ENCODE data around the gene NATD1. TPM values are rescaled to one million over a fixed set of nuclear protein-coding genes. Genes with fewer than 3 reads are reported as not detected.

NATD1 gene
- total RNA-seq, 1 experiment from 2014 or later: 7.3 TPM

DNA sequence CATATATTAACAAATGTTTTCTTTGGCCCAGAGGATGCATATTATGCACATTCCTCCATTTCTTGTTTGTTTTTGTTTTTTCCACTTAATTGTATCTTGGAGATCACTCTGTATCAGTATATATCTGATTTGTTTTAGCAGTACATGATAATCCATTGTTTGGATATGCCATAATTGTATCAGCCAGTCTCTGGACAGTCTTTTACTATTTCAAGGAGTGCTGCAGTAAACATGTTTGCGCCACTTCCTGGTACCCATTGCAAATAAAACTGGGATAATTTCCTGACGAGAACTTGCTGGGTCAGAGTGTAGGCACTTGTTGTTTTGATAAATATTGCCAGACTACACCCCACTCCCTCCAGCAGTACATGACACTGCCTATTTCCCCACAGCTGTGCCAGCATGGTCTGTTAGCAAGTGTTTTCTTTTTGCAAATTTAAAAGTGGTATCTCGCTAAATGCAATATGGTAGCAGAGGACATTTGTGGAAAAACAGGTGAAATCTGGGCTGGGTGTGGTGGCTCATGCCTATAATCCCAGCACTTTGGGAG is 34.3 kb downstream of the NATD1 start:
- no peaks in the 10 kb centered on the region for H3K27me3 ChIP-seq (ENCODE audit: insufficient read depth, low read length)
- DNase-seq: no peak
- Mint-ChIP-seq H3K4me3 (no peak overlapping the region), H3K27me3 (ENCODE audit: low read depth) (peaks cover under 1% of the 10 kb centered on the region), H3K27ac (no peak overlapping the region), H3K36me3 (ENCODE audit: insufficient read depth in 1 of 3, low read depth in 3 of 3) (peaks cover 0 to 15% (median 11%) of the 10 kb centered on the region in 3 experiments; a peak in 3 of 7 replicates), H3K9me3 (0 out of 5 replicates have a peak, but pooled peaks cover 0 to 3% of the 10 kb centered on the region in 2 experiments), H3K4me1 (peaks cover 35 to 36% of the 10 kb centered on the region in 2 experiments)
- H2BK20ac ChIP-seq (ENCODE audit: low read depth, low read length, poor library complexity, severe bottlenecking): no peak overlapping the region
- H3K56ac ChIP-seq (ENCODE audit: insufficient read length, low read depth, low read length): no peak overlapping the region
- peaks cover 2% of the 10 kb centered on the region; the same call in 1 of the 2 replicates for H3K4me1 ChIP-seq (ENCODE audit: insufficient read depth, low read length)
- no peaks in the 10 kb centered on the region for H3K79me2 ChIP-seq (ENCODE audit: insufficient read depth, low read length)
- no peak overlapping the region for H3K18ac ChIP-seq (ENCODE audit: insufficient read length, low read depth, low read length)
- no peak overlapping the region for H2AFZ ChIP-seq (ENCODE audit: low read length)
- H4K91ac ChIP-seq (ENCODE audit: insufficient read length, low read depth, low read length): no peak overlapping the region
- no peak overlapping the region for H4K8ac ChIP-seq (replicated peaks; ENCODE audit: insufficient read length, low read depth, low read length)
- H3K23me2 ChIP-seq (ENCODE audit: insufficient read length, low read depth, low read length, poor library complexity, severe bottlenecking): peaks cover 9% of the 10 kb centered on the region
- no peak overlapping the region for H2BK12ac ChIP-seq (ENCODE audit: insufficient read length, low read depth, low read length)
- no peak overlapping the region for H2BK120ac ChIP-seq (ENCODE audit: low read depth, low read length, poor library complexity, severe bottlenecking)
- H3K9me3 ChIP-seq (ENCODE audit: control insufficient read depth, low read depth, low read length): no peaks in the 10 kb centered on the region
- H2AK5ac ChIP-seq (ENCODE audit: insufficient read length, low read length): no peak overlapping the region
- no CpG with 5 or more reads among the region's 3 CpGs for WGBS (ENCODE audit: extremely low coverage, insufficient read length, low lambda C conversion rate)
- no peak overlapping the region for H3K9ac ChIP-seq (ENCODE audit: extremely low read depth, insufficient read length, low read length)
- H3K79me1 ChIP-seq (ENCODE audit: insufficient read depth, low read depth, low read length, poor library complexity, severe bottlenecking): no peaks in the 10 kb centered on the region
- no peak overlapping the region for H3K4ac ChIP-seq (ENCODE audit: low read depth, low read length)
- H3K4me2 ChIP-seq (ENCODE audit: insufficient read depth, insufficient read length, low read length): no peak overlapping the region
- no peak overlapping the region for H3K23ac ChIP-seq (ENCODE audit: insufficient read length, low read depth, low read length)
- no peak overlapping the region for H2BK15ac ChIP-seq (ENCODE audit: low read depth, low read length)
- no peak overlapping the region for H2BK5ac ChIP-seq (ENCODE audit: insufficient read length, low read length)
- TF ChIP-seq, protein P1, sequence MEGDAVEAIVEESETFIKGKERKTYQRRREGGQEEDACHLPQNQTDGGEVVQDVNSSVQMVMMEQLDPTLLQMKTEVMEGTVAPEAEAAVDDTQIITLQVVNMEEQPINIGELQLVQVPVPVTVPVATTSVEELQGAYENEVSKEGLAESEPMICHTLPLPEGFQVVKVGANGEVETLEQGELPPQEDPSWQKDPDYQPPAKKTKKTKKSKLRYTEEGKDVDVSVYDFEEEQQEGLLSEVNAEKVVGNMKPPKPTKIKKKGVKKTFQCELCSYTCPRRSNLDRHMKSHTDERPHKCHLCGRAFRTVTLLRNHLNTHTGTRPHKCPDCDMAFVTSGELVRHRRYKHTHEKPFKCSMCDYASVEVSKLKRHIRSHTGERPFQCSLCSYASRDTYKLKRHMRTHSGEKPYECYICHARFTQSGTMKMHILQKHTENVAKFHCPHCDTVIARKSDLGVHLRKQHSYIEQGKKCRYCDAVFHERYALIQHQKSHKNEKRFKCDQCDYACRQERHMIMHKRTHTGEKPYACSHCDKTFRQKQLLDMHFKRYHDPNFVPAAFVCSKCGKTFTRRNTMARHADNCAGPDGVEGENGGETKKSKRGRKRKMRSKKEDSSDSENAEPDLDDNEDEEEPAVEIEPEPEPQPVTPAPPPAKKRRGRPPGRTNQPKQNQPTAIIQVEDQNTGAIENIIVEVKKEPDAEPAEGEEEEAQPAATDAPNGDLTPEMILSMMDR (conservative IDR thresholded peaks at IDR 0.05): no peak
- H3K27ac ChIP-seq (ENCODE audit: insufficient read length, low read depth, low read length): no peak overlapping the region
- H4K20me1 ChIP-seq (ENCODE audit: control insufficient read depth, insufficient read depth, insufficient read length): no peaks in the 10 kb centered on the region
- no peak overlapping the region for H3K14ac ChIP-seq (ENCODE audit: insufficient read depth, low read length)
- no peak overlapping the region for H4K5ac ChIP-seq (ENCODE audit: insufficient read length, low read depth, low read length)
- H3T11ph ChIP-seq (ENCODE audit: low read length): no peak overlapping the region
